HG02840 (cell line): ENCODE data around the gene POSTN.

ENCODE experiments used
- ATAC-seq: cut with Tn5 transposase; IDR thresholded peaks from one replicate; pipeline ENCODE4 v1.9.1; 2021; ENCODE audit warnings: mild to moderate bottlenecking, moderate library complexity, moderate number of reproducible peaks; ENCODE audit not compliant: unreplicated experiment, low FRiP score

Gene POSTN

GRCh38 chr13:37526710-37527473 is 71.7 kb downstream of the POSTN start:
- no peak for ATAC-seq

DNA sequence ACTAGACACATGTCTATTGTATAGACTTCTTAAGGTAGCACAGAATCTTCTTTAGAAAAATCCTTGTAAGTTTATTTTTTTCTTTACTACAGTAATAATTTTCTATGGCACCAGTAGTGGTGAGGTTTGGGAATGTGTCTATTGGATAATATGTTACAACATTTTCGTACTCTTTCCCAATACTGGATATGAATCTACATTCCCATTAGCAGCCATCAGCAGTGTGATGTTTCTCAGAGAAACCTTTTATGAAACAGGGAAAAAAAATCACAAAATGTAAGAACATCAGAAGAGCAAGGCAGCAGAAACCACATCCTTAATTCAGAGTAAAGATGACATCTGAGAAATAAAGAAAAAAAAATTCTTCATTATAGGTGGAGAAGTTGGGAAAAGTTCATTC is 83.3 kb downstream of the POSTN start:
- ATAC-seq, result no peak
